Colon (tissue), 2 donors: ENCODE measurements around the gene OXSR1.
"Not testable (repeated sequence)": the region's sequence is repeated elsewhere in the genome, so short reads cannot be mapped to it uniquely, and the experiment has no call there.

Source experiments
- FAIRE-seq: peaks from 2 replicates; lab custom pipeline; 2012; peaks lifted over from hg19 to GRCh38; lab: Jason Lieb, UNC
- donor health status: control.
- donor health status: control.

OXSR1 gene

DNA sequence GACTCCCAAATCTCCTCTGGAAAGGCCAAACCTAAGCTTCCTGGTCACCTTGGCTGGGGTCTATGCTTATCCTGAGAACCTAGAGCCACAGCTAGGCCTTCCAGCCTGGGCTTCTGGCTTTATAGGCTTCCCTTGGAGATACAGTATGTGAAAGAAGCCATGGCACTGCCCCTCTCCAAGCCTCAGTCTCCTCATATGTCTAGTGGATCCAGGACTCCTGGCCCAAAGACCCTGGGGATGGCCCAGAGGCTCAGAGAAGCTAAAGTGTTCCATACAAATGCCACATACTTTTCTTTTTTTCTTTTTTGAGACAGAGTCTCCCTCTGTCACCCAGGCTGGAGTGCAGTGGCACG is 37.1 kb upstream of the OXSR1 start:
- no peak for FAIRE-seq

DNA sequence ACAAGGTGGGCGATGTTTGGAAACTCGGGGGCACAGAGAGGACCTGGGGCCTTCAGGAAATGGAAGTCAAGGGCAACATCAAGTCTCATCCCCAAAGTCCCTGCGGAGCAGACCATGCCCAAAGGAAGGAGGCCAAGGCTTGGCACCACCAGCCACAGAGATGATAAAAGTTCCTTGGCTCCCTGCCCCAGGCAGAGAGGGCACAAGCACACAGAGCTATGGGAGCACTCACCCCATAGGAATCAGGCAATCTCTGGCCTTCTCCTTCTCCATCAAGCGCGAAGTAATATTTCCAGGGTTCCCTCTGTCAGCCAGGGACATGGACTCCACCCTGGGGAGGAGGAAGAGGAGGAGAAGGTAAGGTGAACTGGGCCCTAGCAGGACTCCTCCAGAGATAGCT is 36.3 kb upstream of the OXSR1 start:
- FAIRE-seq, result no peak

- no peak for FAIRE-seq
Measured at GRCh38 chr3:38130631-38131065, 34.7 kb upstream of the OXSR1 start.

DNA sequence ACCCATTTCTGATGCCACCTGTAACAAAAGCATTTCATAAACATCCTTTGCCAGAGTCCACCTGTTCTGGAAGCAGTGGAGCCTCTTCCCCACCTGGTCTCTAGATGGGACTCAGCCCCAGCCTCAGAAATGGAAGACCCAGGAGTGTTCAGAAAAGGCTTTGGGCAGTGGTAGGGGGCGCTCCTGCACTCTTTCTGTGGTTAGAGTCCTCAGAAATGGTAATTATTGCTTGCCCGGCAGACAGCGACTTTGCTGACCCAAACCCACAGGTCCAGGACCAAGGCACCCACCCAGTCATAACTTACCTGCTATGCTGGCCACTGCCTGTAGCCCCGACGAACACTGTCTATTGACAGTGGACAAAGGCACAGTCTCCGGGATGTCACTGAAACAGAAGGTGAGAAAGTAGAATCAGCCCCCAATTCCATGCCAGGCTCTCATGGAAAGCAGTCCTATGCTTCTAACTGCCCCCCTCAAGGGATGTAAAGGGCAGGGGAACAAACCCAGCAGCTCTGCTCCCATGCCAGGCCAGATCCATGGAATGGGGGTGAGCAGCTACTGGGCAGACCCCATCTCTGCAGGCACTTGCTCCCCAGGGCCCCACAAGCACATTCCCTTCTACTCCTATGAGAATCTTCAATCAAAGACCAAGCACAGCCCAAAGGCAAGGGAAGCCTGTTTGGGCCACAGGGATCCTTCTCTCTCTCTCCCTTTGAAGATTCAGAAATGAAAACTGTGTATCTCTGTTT is 33.5 kb upstream of the OXSR1 start:
- no peak for FAIRE-seq

DNA sequence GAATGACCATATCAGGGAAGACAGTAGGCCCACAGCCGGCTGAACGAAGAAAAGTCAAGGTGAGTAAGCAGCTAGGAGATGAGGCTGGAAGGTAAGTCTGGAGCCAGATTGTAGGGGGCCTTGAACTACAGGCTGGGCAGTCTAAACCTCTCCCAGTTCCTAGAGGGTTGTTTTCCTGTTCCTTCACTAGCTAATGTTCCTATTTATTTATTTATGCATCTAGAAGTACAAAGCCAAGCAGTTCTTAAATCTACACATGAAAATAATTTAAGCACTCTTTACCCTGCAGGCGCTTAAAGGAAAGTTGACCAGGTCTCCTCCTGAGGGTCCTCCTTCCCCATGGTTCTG is 32.2 kb upstream of the OXSR1 start:
- FAIRE-seq, result no peak

GRCh38 chr3:38133557-38134405 is 31.6 kb upstream of the OXSR1 start:
- FAIRE-seq, result no peak

- not testable (repeated sequence) for FAIRE-seq
Measured at GRCh38 chr3:38134517-38135143, 30.7 kb upstream of the OXSR1 start.

DNA sequence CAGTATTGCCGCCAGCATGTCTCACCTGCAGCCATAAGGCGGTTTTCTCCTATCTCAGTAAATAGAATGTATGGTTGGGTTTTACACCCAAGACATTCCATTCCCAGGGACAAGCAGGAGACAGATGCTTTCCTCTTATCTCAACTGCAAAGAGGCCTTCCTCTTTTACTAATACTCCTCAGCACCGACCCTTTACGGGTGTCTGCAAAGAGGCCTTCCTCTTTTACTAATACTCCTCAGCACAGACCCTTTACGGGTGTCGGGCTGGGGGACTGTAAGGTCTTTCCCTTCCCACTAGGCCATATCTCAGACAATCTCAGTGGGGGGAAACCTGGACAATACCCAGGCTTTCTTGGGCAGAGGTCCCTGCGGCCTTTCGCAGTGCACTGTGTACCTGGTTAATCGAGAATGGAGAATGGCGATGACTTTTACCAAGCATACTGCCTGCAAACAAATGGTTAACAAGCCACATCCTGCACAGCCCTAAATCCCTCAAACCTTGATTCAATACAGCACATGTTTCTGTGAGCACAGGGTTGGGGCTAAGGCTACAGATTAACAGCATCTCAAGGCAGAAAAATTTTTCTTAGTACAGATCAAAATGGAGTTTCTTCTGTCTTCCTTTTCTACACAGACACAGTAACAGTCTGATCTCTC is 29.6 kb upstream of the OXSR1 start:
- not testable (repeated sequence) for FAIRE-seq

DNA sequence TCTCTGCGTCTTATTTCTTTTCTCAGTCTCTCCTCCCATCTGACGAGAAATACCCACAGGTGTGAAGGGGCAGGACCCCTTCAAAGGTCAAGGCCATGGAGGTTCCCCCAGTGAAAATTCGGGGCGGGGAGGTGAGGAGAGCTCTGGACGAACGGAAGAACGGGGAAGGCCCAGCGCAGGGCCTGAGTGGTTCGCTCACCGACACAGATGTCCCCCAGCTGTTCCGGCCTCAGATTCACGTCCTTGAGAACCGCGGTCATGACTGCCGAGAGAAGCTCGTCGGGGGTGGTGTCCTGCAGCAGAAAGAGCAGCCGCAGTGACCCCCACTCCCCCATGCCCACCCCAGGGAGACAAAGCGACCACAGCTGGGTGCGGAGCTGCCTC is 29.0 kb upstream of the OXSR1 start:
- FAIRE-seq, result no peak

DNA sequence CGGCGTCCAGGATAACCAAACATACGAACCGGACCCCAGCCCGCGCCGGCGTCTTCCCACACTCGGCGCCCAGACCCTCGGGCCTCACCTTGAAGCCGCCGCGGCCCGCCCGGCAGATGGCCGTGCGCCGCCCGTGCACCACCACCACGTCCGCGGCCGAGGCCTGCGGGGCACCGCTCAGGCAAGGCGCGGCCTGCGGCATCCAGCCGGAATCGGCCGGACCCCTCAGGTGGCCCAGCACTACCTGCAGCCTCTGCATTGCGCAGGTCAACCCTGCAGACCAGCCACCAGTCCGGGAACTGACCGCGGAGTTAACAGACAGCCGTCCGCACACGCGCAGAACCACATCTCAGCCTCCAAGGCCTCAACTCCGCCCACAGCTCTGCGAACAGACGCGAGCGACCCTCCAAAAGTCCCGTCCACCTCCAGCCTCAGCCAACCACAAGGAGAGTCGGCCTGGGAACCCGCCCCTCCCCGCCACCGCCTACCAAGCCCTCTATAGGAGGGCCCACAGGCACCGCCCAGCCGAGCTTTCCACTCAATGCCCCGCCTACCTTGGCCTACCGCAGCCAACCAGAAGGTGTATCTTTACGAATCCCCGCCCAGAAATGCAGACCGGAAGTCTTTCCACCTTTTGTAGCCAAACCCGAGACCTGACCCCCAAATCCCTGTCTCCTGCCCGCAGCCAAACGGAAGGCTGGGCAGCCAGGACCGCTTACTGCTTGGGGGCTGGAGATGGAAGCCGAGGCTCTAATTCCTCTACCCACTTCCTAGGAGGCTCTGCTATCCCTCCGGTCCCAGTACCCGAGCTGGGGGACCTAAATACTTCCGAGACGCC is 28.3 kb upstream of the OXSR1 start, which contains the start of gene ACAA1:
Gene ACAA1, minus strand, starts transcription at position 351 of the 838 bp plus-strand sequence. Its CDS starts 92 bp downstream, at position 259.
- peak; percentile 33 for FAIRE-seq

- FAIRE-seq, result no peak
Measured at GRCh38 chr3:38137615-38138348, 27.6 kb upstream of the OXSR1 start.

DNA sequence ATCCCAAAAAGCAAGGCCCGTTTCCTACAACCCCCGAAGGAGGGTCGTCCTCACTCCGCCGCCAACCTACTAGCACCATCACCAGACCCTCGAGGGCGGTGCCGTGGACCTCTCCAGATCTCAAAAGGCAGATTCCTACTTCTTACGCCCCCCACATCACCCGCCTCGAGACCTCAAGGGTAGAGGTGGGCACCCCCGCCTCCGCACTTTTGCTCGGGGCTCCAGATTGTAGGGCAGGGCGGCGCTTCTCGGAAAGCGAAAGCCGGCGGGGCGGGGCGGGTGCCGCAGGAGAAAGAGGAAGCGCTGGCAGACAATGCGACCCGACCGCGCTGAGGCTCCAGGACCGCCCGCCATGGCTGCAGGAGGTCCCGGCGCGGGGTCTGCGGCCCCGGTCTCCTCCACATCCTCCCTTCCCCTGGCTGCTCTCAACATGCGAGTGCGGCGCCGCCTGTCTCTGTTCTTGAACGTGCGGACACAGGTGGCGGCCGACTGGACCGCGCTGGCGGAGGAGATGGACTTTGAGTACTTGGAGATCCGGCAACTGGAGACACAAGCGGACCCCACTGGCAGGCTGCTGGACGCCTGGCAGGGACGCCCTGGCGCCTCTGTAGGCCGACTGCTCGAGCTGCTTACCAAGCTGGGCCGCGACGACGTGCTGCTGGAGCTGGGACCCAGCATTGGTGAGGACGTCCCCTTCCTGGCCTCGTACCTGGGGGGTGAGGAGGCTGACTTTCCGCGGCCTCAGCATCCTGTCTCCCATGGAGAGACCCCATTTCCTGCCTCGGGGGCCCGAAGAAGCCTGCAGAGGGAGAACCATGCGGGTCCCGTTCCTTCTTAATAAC is 26.8 kb upstream of the OXSR1 start, which contains the start of gene MYD88:
Gene MYD88, plus strand, starts transcription at position 313 of the 842 bp plus-strand sequence. Its CDS starts 40 bp downstream, at position 353.
- FAIRE-seq, result no peak

- no peak for FAIRE-seq
Measured at GRCh38 chr3:38139191-38139590, 26.1 kb upstream of the OXSR1 start.

DNA sequence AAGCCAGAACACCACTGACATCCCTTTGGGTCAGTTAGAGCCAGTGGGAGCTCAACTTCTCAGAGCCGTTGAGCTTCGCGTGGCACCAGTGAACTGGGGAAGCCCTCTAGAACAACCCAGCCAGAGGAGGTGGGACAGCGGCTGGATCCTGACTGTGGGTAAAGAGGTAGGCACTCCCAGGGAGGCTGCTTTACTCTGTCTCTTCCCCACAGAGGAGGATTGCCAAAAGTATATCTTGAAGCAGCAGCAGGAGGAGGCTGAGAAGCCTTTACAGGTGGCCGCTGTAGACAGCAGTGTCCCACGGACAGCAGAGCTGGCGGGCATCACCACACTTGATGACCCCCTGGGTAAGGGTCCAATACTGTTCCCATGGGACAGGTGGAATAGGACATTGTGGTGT is 25.7 kb upstream of the OXSR1 start:
- no peak for FAIRE-seq

DNA sequence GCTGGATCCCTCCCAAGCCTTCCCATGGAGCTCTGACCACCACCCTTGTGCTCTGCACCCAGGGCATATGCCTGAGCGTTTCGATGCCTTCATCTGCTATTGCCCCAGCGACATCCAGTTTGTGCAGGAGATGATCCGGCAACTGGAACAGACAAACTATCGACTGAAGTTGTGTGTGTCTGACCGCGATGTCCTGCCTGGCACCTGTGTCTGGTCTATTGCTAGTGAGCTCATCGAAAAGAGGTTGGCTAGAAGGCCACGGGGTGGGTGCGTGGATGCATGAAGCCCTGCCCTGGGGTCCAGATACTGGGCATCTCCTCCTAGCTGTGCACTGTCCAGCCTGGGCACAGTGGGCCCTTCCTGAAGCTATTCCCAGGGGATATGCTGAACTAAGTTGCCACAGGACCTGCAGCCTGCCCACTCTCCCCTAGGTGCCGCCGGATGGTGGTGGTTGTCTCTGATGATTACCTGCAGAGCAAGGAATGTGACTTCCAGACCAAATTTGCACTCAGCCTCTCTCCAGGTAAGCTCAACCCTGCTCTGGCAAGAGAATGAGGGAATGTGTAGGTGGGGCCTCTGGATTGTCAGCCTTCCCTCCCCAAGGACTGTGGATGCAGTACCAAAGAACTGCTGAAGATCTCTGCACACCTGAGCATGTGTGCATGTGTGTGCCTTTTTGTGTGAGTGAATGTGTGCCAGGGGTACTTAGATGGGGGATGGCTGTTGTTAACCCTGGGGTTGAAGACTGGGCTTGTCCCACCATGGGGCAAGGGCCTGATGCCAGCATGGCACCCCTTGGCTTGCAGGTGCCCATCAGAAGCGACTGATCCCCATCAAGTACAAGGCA is 24.8 kb upstream of the OXSR1 start:
- no peak for FAIRE-seq

DNA sequence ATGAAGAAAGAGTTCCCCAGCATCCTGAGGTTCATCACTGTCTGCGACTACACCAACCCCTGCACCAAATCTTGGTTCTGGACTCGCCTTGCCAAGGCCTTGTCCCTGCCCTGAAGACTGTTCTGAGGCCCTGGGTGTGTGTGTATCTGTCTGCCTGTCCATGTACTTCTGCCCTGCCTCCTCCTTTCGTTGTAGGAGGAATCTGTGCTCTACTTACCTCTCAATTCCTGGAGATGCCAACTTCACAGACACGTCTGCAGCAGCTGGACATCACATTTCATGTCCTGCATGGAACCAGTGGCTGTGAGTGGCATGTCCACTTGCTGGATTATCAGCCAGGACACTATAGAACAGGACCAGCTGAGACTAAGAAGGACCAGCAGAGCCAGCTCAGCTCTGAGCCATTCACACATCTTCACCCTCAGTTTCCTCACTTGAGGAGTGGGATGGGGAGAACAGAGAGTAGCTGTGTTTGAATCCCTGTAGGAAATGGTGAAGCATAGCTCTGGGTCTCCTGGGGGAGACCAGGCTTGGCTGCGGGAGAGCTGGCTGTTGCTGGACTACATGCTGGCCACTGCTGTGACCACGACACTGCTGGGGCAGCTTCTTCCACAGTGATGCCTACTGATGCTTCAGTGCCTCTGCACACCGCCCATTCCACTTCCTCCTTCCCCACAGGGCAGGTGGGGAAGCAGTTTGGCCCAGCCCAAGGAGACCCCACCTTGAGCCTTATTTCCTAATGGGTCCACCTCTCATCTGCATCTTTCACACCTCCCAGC is 24.0 kb upstream of the OXSR1 start:
- no peak for FAIRE-seq

DNA sequence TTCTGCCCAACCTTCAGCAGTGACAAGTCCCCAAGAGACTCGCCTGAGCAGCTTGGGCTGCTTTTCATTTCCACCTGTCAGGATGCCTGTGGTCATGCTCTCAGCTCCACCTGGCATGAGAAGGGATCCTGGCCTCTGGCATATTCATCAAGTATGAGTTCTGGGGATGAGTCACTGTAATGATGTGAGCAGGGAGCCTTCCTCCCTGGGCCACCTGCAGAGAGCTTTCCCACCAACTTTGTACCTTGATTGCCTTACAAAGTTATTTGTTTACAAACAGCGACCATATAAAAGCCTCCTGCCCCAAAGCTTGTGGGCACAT is 23.4 kb upstream of the OXSR1 start:
- FAIRE-seq, result no peak

DNA sequence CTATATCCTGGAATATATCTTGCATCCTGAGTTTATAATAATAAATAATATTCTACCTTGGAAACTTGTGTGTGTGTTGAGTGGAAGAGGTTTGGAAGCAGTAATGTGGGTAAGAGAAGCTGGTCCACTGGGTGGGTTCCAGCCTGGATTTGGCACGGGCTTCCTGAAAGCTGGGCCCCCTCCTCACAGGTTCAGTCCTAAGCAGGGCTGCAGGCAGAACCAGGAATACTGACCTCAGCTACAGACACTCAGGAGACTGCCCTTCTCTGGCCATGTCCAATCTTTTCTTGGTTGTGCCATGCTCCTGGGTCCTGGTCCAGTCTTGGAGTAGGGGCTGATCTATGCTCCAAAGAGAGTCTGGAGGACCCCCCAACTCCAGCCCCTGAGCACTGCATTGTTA is 22.4 kb upstream of the OXSR1 start:
- FAIRE-seq, result no peak
